H54 (cell line): ENCODE data around the gene RXFP3.
A peak's percentile ranks its signal among the peaks of the same experiment; 100 is the strongest.
"Not testable (repeated sequence)": the region's sequence is repeated elsewhere in the genome, so short reads cannot be mapped to it uniquely, and the experiment has no call there.

ENCODE experiments used
- DNase-seq: peaks from one replicate; pipeline ENCODE4 v3.0.0; 2011; ENCODE audit warnings: low spot score, mixed read lengths; ENCODE audit not compliant: insufficient read length
- FAIRE-seq: peaks from 3 replicates; lab custom pipeline; 2011; peaks lifted over from hg19 to GRCh38; lab: Jason Lieb, UNC
- POLR2A ChIP-seq: IDR thresholded peaks from 2 replicates; pipeline ENCODE4 v1.6.1; 2011; ENCODE audit warnings: low read depth, mild to moderate bottlenecking, low read length

RXFP3 gene

GRCh38 chr5:33941090-33941489, 4.9 kb downstream of the RXFP3 start:
- DNase-seq: no peak
- FAIRE-seq: no peak
- TF ChIP-seq POLR2A: no peak

GRCh38 chr5:33944543-33945132, 8.5 kb downstream of the RXFP3 start:
- FAIRE-seq: no peak
- no peak for DNase-seq
- TF ChIP-seq POLR2A: no peak

GRCh38 chr5:33952175-33952574, 16.0 kb downstream of the RXFP3 start:
- FAIRE-seq, DNase-seq: not testable (repeated sequence)

GRCh38 chr5:33957577-33958150, 21.5 kb downstream of the RXFP3 start:
- TF ChIP-seq POLR2A: no peak
- DNase-seq (no peak), FAIRE-seq (no peak)

GRCh38 chr5:33958176-33958575, 22.0 kb downstream of the RXFP3 start:
- FAIRE-seq: no peak
- no peak for TF ChIP-seq POLR2A
- DNase-seq: no peak

- no peak for FAIRE-seq
- TF ChIP-seq POLR2A: no peak
These were observed 28.0 kb downstream of the RXFP3 start for GRCh38 chr5:33964132-33964700.

GRCh38 chr5:33966805-33967204, 30.6 kb downstream of the RXFP3 start:
- no peak for TF ChIP-seq POLR2A
- no peak for FAIRE-seq
- no peak for DNase-seq

More at GRCh38 chr5:33964132-33964700, 28.0 kb downstream of the RXFP3 start:
- no peak for DNase-seq

GRCh38 chr5:33968211-33969005, 32.2 kb downstream of the RXFP3 start:
- no peak for FAIRE-seq
- TF ChIP-seq POLR2A: no peak
- DNase-seq: no peak

- DNase-seq (peak; percentile 58), FAIRE-seq (peak; percentile 76)
- TF ChIP-seq POLR2A: no peak
These were observed 33.6 kb downstream of the RXFP3 start for GRCh38 chr5:33969572-33970452.

- DNase-seq (no peak), FAIRE-seq (no peak)
- TF ChIP-seq POLR2A: no peak
These were observed 37.1 kb downstream of the RXFP3 start for GRCh38 chr5:33973271-33973670.

- DNase-seq (no peak), FAIRE-seq (no peak)
- no peak for TF ChIP-seq POLR2A
These were observed 39.7 kb downstream of the RXFP3 start for GRCh38 chr5:33975852-33976251.

GRCh38 chr5:33976307-33976706, 40.1 kb downstream of the RXFP3 start:
- no peak for FAIRE-seq

GRCh38 chr5:33978306-33978705, 42.1 kb downstream of the RXFP3 start:
- FAIRE-seq: no peak
- no peak for TF ChIP-seq POLR2A

More at GRCh38 chr5:33976307-33976706, 40.1 kb downstream of the RXFP3 start:
- no peak for TF ChIP-seq POLR2A
- DNase-seq: no peak

More at GRCh38 chr5:33978306-33978705, 42.1 kb downstream of the RXFP3 start:
- DNase-seq: no peak
